Endothelial cell of umbilical vein (primary cell): ENCODE data around the gene NHS. TPM values are rescaled to one million over a fixed set of nuclear protein-coding genes. Genes with fewer than 3 reads are reported as not detected.

Experiments used
- BruUV-seq: library from RNA; stranded (reverse); fragments of 400-500 nt; replicated peaks from 2 replicates; lab custom pipeline; 2021; lab: Mats Ljungman, UMichigan
- CTCF ChIA-PET: fragments of 300-600, 350-600 bp; sonication (Branson Sonifier 250); formaldehyde crosslinking; loops from one replicate; lab custom pipeline; 2021; ENCODE audit warnings: antibody characterized with exemption, inconsistent platforms; lab: Charles Lee
- POLR2A ChIA-PET: fragments of 300-600, 350-600 bp; sonication (Branson Sonifier 250); formaldehyde crosslinking; loops from one replicate; lab custom pipeline; 2021; ENCODE audit warnings: antibody characterized with exemption, inconsistent platforms; lab: Charles Lee
- DNase-seq: peaks from one replicate; pipeline ENCODE4 v3.0.0-alpha.2; 2011; ENCODE audit warnings: low read depth, low spot score
- FAIRE-seq: peaks from 2 replicates; lab custom pipeline; 2011; peaks lifted over from hg19 to GRCh38; lab: Jason Lieb, UNC
- H2AFZ ChIP-seq: 2 replicates; pipeline ENCODE4 v1.6.0; 2012; ENCODE audit warnings: low read depth, low read length, control low read depth, inconsistent platforms
- H3K27ac ChIP-seq: 2 replicates; pipeline ENCODE4 v1.5.1; 2011; ENCODE audit warnings: low read depth, mild to moderate bottlenecking, control low read depth, low read length, moderate library complexity; ENCODE audit not compliant: insufficient read depth
- H3K27me3 ChIP-seq, 2 experiments: 2 replicates each; pipeline versions ENCODE4 v1.6.0 to v1.6.1; 2011; ENCODE audit warnings: low read length in 2 of 2, mixed read lengths in 1 of 2; ENCODE audit not compliant: control insufficient read depth in 2 of 2, insufficient read depth in 2 of 2
- H3K36me3 ChIP-seq, 2 experiments: 2 replicates in 1 of 2; 3 replicates in 1 of 2; pipeline ENCODE4 v1.5.1; 2011; ENCODE audit warnings: low read length in 2 of 2, mild to moderate bottlenecking in 1 of 2, moderate library complexity in 1 of 2; ENCODE audit not compliant: control insufficient read depth in 2 of 2, insufficient read depth in 2 of 2; ENCODE audit errors: extremely low read depth in 1 of 2
- H3K4me1 ChIP-seq: 3 replicates; pipeline ENCODE4 v1.5.1; 2011; ENCODE audit warnings: mild to moderate bottlenecking, low read length; ENCODE audit not compliant: control insufficient read depth, insufficient read depth; ENCODE audit errors: extremely low read depth
- H3K4me2 ChIP-seq: 2 replicates; pipeline ENCODE4 v1.6.1; 2011; ENCODE audit warnings: low read length, control low read depth, mixed read lengths; ENCODE audit not compliant: insufficient read depth
- H3K4me3 ChIP-seq, 3 experiments: fragments of 200-600 bp in 1 of 3; sonication (generic), shearing (Covaris generic) in 1 of 3; replicated peaks in 1 of 3; 2 replicates each; pipeline ENCODE4 v1.5.1; 2011 to 2016; ENCODE audit warnings: control low read depth in 3 of 3, low read length in 3 of 3, mild to moderate bottlenecking in 2 of 3, inconsistent platforms in 1 of 3, low read depth in 1 of 3, moderate library complexity in 1 of 3; ENCODE audit not compliant: insufficient read depth in 1 of 3
- H3K79me2 ChIP-seq: 2 replicates; pipeline ENCODE4 v1.6.0; 2012; ENCODE audit warnings: low read length, inconsistent platforms; ENCODE audit not compliant: control insufficient read depth, insufficient read depth
- H3K9ac ChIP-seq: replicated peaks from 2 replicates; pipeline ENCODE3; 2011; ENCODE audit warnings: low read length, control low read depth; ENCODE audit not compliant: insufficient read depth; ENCODE audit errors: extremely low read depth
- H3K9me1 ChIP-seq: replicated peaks from 3 replicates; pipeline ENCODE4 v1.6.0; 2011; ENCODE audit warnings: mild to moderate bottlenecking, low read length; ENCODE audit not compliant: control insufficient read depth, insufficient read depth; ENCODE audit errors: extremely low read depth
- H3K9me3 ChIP-seq: replicated peaks from 2 replicates; pipeline ENCODE4 v1.5.1; 2012; ENCODE audit warnings: low read length, inconsistent platforms; ENCODE audit not compliant: control insufficient read depth, insufficient read depth
- H4K20me1 ChIP-seq: replicated peaks from 2 replicates; pipeline ENCODE3; 2011; ENCODE audit warnings: mild to moderate bottlenecking, low read length; ENCODE audit not compliant: control insufficient read depth, insufficient read depth; ENCODE audit errors: extremely low read depth
- EZH2 ChIP-seq: IDR thresholded peaks from 2 replicates; pipeline ENCODE4 v1.6.1; 2012; ENCODE audit warnings: borderline replicate concordance, low read depth, mild to moderate bottlenecking, moderate library complexity, low read length, inconsistent platforms; ENCODE audit not compliant: severe bottlenecking
- FOS ChIP-seq: IDR thresholded peaks from 2 replicates; pipeline ENCODE4 v1.6.1; 2011; ENCODE audit warnings: mild to moderate bottlenecking, low read length, moderate library complexity, borderline replicate concordance; ENCODE audit not compliant: insufficient read depth
- GATA2 ChIP-seq: IDR thresholded peaks from 2 replicates; pipeline ENCODE4 v1.7.0; 2011; ENCODE audit warnings: low read depth, mild to moderate bottlenecking, moderate library complexity, mixed read lengths, low read length; ENCODE audit not compliant: insufficient read length, insufficient read depth
- JUN ChIP-seq: IDR thresholded peaks from 2 replicates; pipeline ENCODE4 v1.6.1; 2011; ENCODE audit warnings: borderline replicate concordance, low read depth; ENCODE audit not compliant: insufficient read length, insufficient read depth
- MYC ChIP-seq: IDR thresholded peaks from one replicate; pipeline ENCODE4 v1.6.1; 2011; ENCODE audit warnings: mild to moderate bottlenecking, low read depth, low read length
- POLR2A ChIP-seq: IDR thresholded peaks from 2 replicates; pipeline ENCODE4 v1.6.1; 2012; ENCODE audit warnings: low read depth, mild to moderate bottlenecking, control low read depth, low read length
- POLR2AphosphoS5 ChIP-seq: IDR thresholded peaks from 2 replicates; pipeline ENCODE4 v1.6.1; 2012; ENCODE audit warnings: low read depth, mild to moderate bottlenecking, control low read depth, low read length, moderate library complexity; ENCODE audit not compliant: insufficient read depth
- dilution Hi-C: fragments of 300-500 bp; cut with MboI; formaldehyde crosslinking; loops from one replicate; pipeline ENCODE4 v1.15.0; 2019; ENCODE audit warnings: low sequenced_read_pairs; ENCODE audit not compliant: extremely low pct_ligation_motif_present
- intact Hi-C: fragments of 100-400 bp; cut with micrococcal nuclease; formaldehyde crosslinking; loops from one replicate; pipeline ENCODE4 v1.10.0; 2022
- polyA plus RNA-seq, 4 experiments: library from polyadenylated mRNA; depleted of rRNA in 3 of 4; stranded (reverse) in 3 of 4; unstranded in 1 of 4; fragments of >200 nt; gene quantifications; 2 replicates each; pipeline versions ENCODE4 v1.2.1 to v1.2.3, GENCODE V29; 2011 to 2012; ENCODE audit warnings: missing spikeins in 1 of 4
- total RNA-seq: library from RNA; stranded (reverse); gene quantifications from 2 replicates; pipeline ENCODE4 v1.2.3, GENCODE V29; 2021
- TF ChIP-seq, protein P1 (sequence below): IDR thresholded peaks from 2 replicates; pipeline ENCODE4 v1.6.1; 2011; ENCODE audit not compliant: insufficient read depth, insufficient read length
- TF ChIP-seq, protein P2 (sequence below), 2 donors: IDR thresholded peaks; 1 replicate in 1 of 2; 2 replicates in 1 of 2; pipeline ENCODE4 v1.5.1; 2011; ENCODE audit warnings: low read length in 2 of 2, mild to moderate bottlenecking in 2 of 2, moderate library complexity in 2 of 2, control low read depth in 1 of 2, inconsistent platforms in 1 of 2, low read depth in 1 of 2; ENCODE audit not compliant: insufficient read depth in 1 of 2; ENCODE audit errors: extremely low read depth in 1 of 2

The NHS gene
- total and polyA plus RNA-seq, 2 donors (not counting 3 experiments of a cell fraction or from before 2014, with no cell fraction given), result 0.07 to 0.46 TPM

DNA sequence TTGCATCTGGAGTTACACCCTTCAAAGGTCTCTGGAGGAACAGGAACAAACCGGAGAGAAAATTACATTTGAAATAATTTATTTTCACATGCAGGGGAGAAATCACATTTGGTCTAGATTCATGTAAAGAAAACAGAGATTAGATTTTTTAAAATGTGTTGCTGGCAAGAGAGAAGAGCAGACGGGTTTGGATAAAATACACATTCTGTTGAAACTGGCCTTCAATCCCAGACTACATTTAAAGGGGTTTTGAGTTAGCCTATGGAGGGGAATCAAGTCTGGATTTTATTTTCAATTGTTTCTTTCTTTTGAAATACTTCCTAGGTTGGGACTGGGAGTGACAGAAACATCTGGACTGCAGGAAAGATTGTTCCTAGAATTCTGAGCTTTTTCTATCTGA lies 180.8 kb downstream of the NHS start:
- intact Hi-C loops, result no loop called here
- dilution Hi-C loops, result no loop called here
- DNase-seq (no peak), FAIRE-seq (no peak)
- no peak overlapping the region for H2AFZ ChIP-seq
- no peaks in the 10 kb centered on the region for H3K27me3 ChIP-seq
- H3K4me2 ChIP-seq, result no peak overlapping the region
- no peak overlapping the region for H3K4me3 ChIP-seq
- no peak overlapping the region for H3K9ac ChIP-seq
- no TSS peak for BruUV-seq
- no peaks in the 10 kb centered on the region for H3K36me3 ChIP-seq
- POLR2A ChIA-PET, result no interaction called here
- no peak overlapping the region for H3K27ac ChIP-seq
- H3K4me1 ChIP-seq, result peaks cover 17% of the 10 kb centered on the region
- no peaks in the 10 kb centered on the region for H3K9me3 ChIP-seq
- CTCF ChIA-PET, result interaction anchor here (1.8 kb wide), 1 partner anchor 36 kb away, joined by 6 read pairs; no protein-coding TSS in a partner anchor
- no peaks in the 10 kb centered on the region for H4K20me1 ChIP-seq
- H3K79me2 ChIP-seq, result no peaks in the 10 kb centered on the region
- H3K9me1 ChIP-seq, result no peaks in the 10 kb centered on the region
- TF ChIP-seq, protein P1, sequence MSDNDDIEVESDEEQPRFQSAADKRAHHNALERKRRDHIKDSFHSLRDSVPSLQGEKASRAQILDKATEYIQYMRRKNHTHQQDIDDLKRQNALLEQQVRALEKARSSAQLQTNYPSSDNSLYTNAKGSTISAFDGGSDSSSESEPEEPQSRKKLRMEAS, result no peak
- TF ChIP-seq MYC, result no peak
- TF ChIP-seq FOS, result no peak
- no peak for TF ChIP-seq EZH2
- no peak for TF ChIP-seq JUN
- TF ChIP-seq GATA2, result no peak
- TF ChIP-seq POLR2AphosphoS5, result no peak
- no peak for TF ChIP-seq POLR2A
- TF ChIP-seq, protein P2, sequence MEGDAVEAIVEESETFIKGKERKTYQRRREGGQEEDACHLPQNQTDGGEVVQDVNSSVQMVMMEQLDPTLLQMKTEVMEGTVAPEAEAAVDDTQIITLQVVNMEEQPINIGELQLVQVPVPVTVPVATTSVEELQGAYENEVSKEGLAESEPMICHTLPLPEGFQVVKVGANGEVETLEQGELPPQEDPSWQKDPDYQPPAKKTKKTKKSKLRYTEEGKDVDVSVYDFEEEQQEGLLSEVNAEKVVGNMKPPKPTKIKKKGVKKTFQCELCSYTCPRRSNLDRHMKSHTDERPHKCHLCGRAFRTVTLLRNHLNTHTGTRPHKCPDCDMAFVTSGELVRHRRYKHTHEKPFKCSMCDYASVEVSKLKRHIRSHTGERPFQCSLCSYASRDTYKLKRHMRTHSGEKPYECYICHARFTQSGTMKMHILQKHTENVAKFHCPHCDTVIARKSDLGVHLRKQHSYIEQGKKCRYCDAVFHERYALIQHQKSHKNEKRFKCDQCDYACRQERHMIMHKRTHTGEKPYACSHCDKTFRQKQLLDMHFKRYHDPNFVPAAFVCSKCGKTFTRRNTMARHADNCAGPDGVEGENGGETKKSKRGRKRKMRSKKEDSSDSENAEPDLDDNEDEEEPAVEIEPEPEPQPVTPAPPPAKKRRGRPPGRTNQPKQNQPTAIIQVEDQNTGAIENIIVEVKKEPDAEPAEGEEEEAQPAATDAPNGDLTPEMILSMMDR (IDR thresholded peaks at IDR 0.05; ENCODE audit: extremely low read depth in 1 of 2, insufficient read depth in 1 of 2, low read depth in 1 of 2, low read length in 2 of 2), result no peak
